AML-193 (cell line): ENCODE data around the gene SCP2.

Source experiments
- DNase-seq, 2 experiments: peaks; one replicate each; lab custom pipeline; 2025; lab: John Stamatoyannopoulos, UW

Gene SCP2

DNA sequence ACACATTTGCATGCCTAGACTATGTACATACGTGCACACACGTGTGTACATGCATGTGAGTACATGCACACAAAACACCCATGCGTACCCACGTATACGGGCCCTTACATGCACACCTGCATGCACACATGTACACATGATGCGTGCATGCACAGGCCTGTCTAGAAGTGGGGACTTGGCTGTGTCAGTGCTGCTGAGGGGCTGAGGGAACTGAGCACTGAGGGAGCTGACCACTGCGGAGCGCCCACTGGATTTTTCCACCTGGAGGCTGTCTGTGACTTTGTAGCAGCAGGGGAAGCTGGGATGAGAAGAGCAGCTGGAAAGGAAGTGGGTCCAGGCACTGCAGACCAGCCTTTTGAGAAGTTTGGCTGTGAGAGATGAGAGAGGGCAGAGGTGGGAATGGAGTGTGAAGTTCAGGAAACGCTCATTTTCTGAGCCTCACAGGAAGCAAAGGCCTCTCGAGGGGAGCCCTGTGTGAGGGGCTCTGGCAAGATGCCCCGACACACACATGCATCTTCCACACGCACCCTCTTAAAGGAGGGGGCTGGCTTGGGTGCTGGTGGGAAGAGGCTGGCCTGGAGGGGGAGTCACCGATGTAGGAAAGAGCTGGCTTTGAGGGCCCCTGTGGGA is 155.9 kb downstream of the SCP2 start:
- DNase-seq = no peak

DNA sequence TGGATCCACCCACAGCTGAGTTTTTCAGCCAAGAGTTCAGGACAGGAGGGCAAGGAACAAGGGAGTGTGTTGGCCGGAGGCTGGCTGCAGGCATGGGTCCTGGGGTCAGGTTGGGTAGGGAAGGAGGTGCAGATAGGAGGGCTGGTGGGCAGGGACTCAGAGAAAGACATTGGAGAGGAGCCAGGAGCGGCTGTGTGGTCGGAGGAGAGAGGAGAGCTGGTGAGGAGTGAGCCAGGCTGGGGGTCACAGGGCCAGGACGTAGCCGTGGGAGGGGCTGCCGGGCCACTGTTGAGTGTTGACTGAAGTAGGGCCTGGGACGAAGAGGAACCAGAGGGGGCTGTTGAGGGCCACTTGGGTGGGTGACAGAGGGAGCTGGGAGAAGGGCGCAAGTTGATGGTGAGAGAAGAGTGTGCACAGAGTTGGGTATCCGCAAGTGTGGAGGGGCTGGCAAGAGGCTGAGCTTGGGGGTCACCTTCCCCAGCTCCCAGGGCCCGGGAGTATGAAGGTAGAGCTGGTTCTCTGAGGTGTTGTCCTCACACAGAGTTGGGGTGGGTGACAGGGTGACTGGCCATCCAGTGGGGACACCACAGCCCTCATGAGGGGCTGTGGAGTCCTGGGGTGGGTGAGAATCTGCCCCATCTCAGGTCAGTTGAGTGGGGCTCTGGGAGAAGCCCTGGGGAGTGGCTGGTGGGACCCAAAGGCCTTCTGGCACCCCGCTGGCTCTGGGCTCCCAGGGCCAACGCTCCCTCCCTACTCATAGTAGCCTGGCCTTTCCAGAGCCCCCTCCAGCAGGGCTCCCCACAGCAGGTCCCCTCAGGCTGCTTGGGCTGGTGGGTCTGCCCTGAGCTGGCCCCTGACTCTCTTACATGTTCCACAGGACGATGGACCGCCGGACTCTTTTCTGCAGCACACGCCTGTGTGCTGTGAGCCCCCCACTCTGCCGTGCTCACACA is 156.8 kb downstream of the SCP2 start:
- DNase-seq = no peak

GRCh38 chr1:53084589-53084971 is 157.5 kb downstream of the SCP2 start:
- no peak for DNase-seq

- no peak for DNase-seq
These were observed 158.3 kb downstream of the SCP2 start for GRCh38 chr1:53085405-53085804.

- no peak for DNase-seq
These were observed 159.5 kb downstream of the SCP2 start for GRCh38 chr1:53086491-53087070.

- DNase-seq = no peak
These were observed 160.5 kb downstream of the SCP2 start for GRCh38 chr1:53087332-53088285.

GRCh38 chr1:53088616-53089300 is 161.7 kb downstream of the SCP2 start:
- no peak for DNase-seq

- DNase-seq = no peak
These were observed 162.6 kb downstream of the SCP2 start for GRCh38 chr1:53089478-53090226.

- no peak for DNase-seq
These were observed 163.4 kb downstream of the SCP2 start for GRCh38 chr1:53090227-53091147.

DNA sequence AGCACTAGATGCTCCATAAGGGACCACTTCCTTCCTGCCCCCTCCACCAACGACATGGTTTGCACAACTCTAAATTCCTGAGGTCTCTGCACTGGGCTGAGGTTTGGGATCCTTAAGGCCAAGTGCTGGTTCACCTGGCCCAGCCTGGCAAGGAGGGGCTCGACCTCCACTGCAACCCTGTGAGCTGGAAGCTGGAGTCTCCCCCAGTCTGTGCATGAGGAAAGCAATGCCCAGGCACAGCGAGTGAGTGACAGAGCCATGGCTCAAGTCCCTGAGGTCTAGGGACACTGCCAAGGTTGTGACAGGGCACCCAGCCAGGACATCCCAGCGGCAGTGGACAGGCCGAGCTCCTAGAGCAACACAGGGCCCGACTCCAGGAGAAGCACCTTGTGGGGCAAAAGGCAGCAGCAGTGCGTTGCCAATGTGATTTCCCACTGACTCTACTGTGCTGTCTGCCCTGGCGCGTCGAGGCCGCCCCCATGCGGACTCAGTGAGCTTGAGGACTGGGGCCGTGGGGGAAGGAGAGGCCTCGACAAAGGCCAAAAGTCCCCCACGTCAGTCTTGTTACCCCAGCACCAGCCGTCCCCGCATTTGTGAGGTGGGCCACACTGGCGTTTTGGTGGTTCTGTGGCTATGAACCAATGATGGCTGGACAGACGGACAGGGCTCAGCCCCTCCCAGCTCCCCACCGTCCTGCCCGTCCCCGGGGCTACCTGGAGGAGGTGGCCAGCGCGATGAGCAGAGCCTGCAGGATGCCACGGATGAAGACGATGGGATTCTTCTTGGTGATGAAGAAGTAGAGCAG is 165.0 kb downstream of the SCP2 start:
- no peak for DNase-seq

- no peak for DNase-seq
These were observed 165.8 kb downstream of the SCP2 start for GRCh38 chr1:53092659-53093450.

GRCh38 chr1:53093451-53093754 is 166.3 kb downstream of the SCP2 start:
- DNase-seq = no peak

DNA sequence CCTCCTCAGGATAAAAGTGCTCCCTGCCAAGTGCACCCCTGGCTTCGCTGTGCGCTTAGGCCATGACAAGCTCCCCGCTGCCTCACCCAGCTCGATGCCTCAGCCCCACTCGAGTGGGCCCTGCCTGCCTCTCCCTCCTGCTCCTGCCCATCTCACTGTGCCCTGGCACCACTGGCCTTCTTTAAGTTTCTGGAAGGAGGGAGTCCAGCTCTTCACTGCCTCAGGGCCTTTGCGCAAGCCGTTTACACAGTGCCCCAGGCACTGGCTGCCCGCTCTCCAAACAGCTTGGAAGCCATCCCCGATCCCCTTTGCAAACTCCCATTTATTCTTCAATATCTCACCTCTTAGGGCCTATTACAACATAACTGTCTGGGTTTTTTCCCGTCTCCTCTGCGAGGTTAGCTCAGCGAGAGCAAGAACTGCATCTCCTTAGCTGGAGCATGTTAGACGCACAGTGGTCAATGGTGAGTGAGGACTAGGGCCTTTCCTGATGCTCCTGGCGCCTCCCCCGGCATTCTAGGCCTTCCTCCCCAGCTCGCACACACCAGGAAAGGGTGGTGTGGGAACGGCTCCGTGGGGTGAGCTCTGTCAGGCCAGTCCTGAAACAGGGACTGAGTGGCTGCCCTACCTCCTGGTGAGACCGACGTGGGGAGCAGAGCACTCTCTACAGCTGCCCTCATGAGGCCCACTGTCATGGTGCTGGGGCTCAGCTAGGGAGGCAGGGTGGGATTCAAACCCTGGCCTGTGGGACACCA is 166.9 kb downstream of the SCP2 start:
- DNase-seq = no peak

DNA sequence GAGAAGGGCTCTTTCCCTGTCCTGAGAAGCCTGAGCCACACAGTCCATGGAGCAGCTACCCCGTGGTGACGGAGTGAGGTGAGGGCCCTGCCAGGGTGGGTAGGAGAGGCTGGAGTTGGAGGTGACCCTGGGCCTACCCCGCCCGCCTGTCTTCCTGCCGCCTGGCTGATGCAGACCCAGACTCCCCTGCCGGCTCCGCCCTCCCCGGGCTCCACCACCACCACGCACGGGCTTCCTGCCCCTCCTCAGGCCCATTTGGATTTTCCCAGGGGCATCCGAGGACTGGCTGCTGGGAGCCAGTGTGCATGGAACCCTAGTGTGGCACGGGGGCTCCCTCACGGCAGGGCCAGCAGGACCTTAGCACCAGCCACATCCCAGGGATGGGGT is 167.4 kb downstream of the SCP2 start:
- no peak for DNase-seq
